Effector memory CD4-positive, alpha-beta T cell (primary cell): ENCODE data around the gene CCS.
"Not testable (repeated sequence)": the region's sequence is repeated elsewhere in the genome, so short reads cannot be mapped to it uniquely, and the experiment has no call there.

Experiments
- DNase-seq, 3 donors: peaks; one replicate each; pipeline ENCODE4 v3.0.0-alpha.2; 2020
- H3K27ac ChIP-seq: 2 replicates; pipeline ENCODE4 v1.7.0; 2013; ENCODE audit warnings: mild to moderate bottlenecking, low read length, moderate library complexity; ENCODE audit not compliant: insufficient read depth, poor library complexity, severe bottlenecking
- H3K27me3 ChIP-seq: replicated peaks from 2 replicates; pipeline ENCODE4 v1.7.0; 2013; ENCODE audit warnings: mild to moderate bottlenecking, low read length; ENCODE audit not compliant: insufficient read depth, control insufficient read depth, poor library complexity, severe bottlenecking
- H3K36me3 ChIP-seq: 2 replicates; pipeline ENCODE4 v1.7.0; 2013; ENCODE audit warnings: mild to moderate bottlenecking, low read length, moderate library complexity; ENCODE audit not compliant: control insufficient read depth, insufficient read depth
- H3K4me1 ChIP-seq: 2 replicates; pipeline ENCODE4 v1.7.0; 2013; ENCODE audit warnings: low read length, mild to moderate bottlenecking; ENCODE audit not compliant: control insufficient read depth, insufficient read depth, poor library complexity, severe bottlenecking
- H3K4me3 ChIP-seq: 2 replicates; pipeline ENCODE4 v1.7.0; 2013; ENCODE audit warnings: low read length, low read depth, mild to moderate bottlenecking; ENCODE audit not compliant: insufficient read depth, poor library complexity, severe bottlenecking
- H3K9me3 ChIP-seq: 2 replicates; pipeline ENCODE4 v1.7.0; 2013; ENCODE audit warnings: mild to moderate bottlenecking, low read length, moderate library complexity; ENCODE audit not compliant: control insufficient read depth

Gene CCS

GRCh38 chr11:66638177-66639065, 45.4 kb downstream of the CCS start, which contains the start of gene RBM4:
RBM4 (plus strand) TSS chr11:66638703; CDS start chr11:66639712, 1,009 bp downstream.
- Histone ChIP-seq H3K4me1 (peaks cover 42% of the 10 kb centered on the region), H3K36me3 (peaks cover 29% of the 10 kb centered on the region)

GRCh38 chr11:66639066-66639813, 46.3 kb downstream of the CCS start:
- Histone ChIP-seq H3K4me1 (peaks cover 48% of the 10 kb centered on the region), H3K27me3 (no peaks in the 10 kb centered on the region), H3K4me3 (peak overlapping the region; percentile 84), H3K9me3 (no peaks in the 10 kb centered on the region), H3K36me3 (peaks cover 37% of the 10 kb centered on the region), H3K27ac (peak overlapping the region; percentile 91)
- DNase-seq: peak in 1 of 3 donors; percentile 27

More at GRCh38 chr11:66638177-66639065, 45.4 kb downstream of the CCS start, which contains the start of gene RBM4:
- peak within 1 kb of the TSS; percentile 91 for H3K27ac ChIP-seq
- H3K4me3 ChIP-seq: peak within 1 kb of the TSS; percentile 84
- H3K9me3 ChIP-seq: no peaks in the 10 kb centered on the region
- no peaks in the 10 kb centered on the region for H3K27me3 ChIP-seq
- DNase-seq: peak; percentile 94 to 97 (median 96)

GRCh38 chr11:66639814-66640340, 46.9 kb downstream of the CCS start:
- H3K4me3 ChIP-seq: peak overlapping the region; percentile 84
- DNase-seq, H3K9me3 ChIP-seq, H3K27me3 ChIP-seq: not testable (repeated sequence)
- H3K36me3 ChIP-seq: peaks cover 43% of the 10 kb centered on the region
- peak overlapping the region; percentile 91 for H3K27ac ChIP-seq
- peaks cover 48% of the 10 kb centered on the region for H3K4me1 ChIP-seq

- H3K27me3 ChIP-seq: no peaks in the 10 kb centered on the region
- no peak for DNase-seq
- no peaks in the 10 kb centered on the region for H3K9me3 ChIP-seq
- H3K36me3 ChIP-seq: peaks cover 63% of the 10 kb centered on the region
- no peak overlapping the region for H3K27ac ChIP-seq
- H3K4me3 ChIP-seq: peak overlapping the region; percentile 27
- peaks cover 54% of the 10 kb centered on the region for H3K4me1 ChIP-seq
Observed at GRCh38 chr11:66641834-66642233, 48.8 kb downstream of the CCS start.

GRCh38 chr11:66643745-66644437, 50.9 kb downstream of the CCS start:
- DNase-seq: no peak
- Histone ChIP-seq H3K9me3 (no peaks in the 10 kb centered on the region), H3K4me1 (peaks cover 46% of the 10 kb centered on the region), H3K4me3 (no peak overlapping the region), H3K27me3 (no peaks in the 10 kb centered on the region), H3K36me3 (peaks cover 76% of the 10 kb centered on the region), H3K27ac (no peak overlapping the region)

- H3K4me1 ChIP-seq: peaks cover 25% of the 10 kb centered on the region
- H3K27ac ChIP-seq: no peak overlapping the region
- no peaks in the 10 kb centered on the region for H3K27me3 ChIP-seq
- H3K4me3 ChIP-seq: no peak overlapping the region
- H3K9me3 ChIP-seq: no peaks in the 10 kb centered on the region
- peaks cover 75% of the 10 kb centered on the region for H3K36me3 ChIP-seq
- no peak for DNase-seq
Observed at GRCh38 chr11:66646828-66647227, 53.8 kb downstream of the CCS start.

- H3K9me3 ChIP-seq: no peaks in the 10 kb centered on the region
- no peaks in the 10 kb centered on the region for H3K27me3 ChIP-seq
- no peak for DNase-seq
- no peak overlapping the region for H3K27ac ChIP-seq
- H3K36me3 ChIP-seq: peaks cover 54% of the 10 kb centered on the region
- H3K4me3 ChIP-seq: no peak overlapping the region
- peaks cover 7% of the 10 kb centered on the region for H3K4me1 ChIP-seq
Observed at GRCh38 chr11:66649903-66650302, 56.9 kb downstream of the CCS start.

- Histone ChIP-seq H3K36me3 (peaks cover 46% of the 10 kb centered on the region), H3K27me3 (no peaks in the 10 kb centered on the region), H3K4me1 (peaks cover 5% of the 10 kb centered on the region), H3K4me3 (no peak overlapping the region), H3K9me3 (no peaks in the 10 kb centered on the region), H3K27ac (no peak overlapping the region)
- no peak for DNase-seq
Observed at GRCh38 chr11:66651016-66651415, 58.0 kb downstream of the CCS start.

- H3K36me3 ChIP-seq: peaks cover 37% of the 10 kb centered on the region
- H3K27ac ChIP-seq: no peak overlapping the region
- no peaks in the 10 kb centered on the region for H3K4me1 ChIP-seq
Observed at GRCh38 chr11:66652651-66653050, 59.7 kb downstream of the CCS start.

More at GRCh38 chr11:66652651-66653050, 59.7 kb downstream of the CCS start:
- no peak overlapping the region for H3K4me3 ChIP-seq
- no peaks in the 10 kb centered on the region for H3K27me3 ChIP-seq
- H3K9me3 ChIP-seq: no peaks in the 10 kb centered on the region
- no peak for DNase-seq
